Cardiac muscle cell (in vitro differentiated cells and primary cell): ENCODE results near the gene IGSF23. TPM values are rescaled to one million over a fixed set of nuclear protein-coding genes. Genes with fewer than 3 reads are reported as not detected.
A peak's percentile ranks its signal among the peaks of the same experiment; 100 is the strongest.

Source experiments
- DNase-seq, 2 donors: peaks; one replicate each; pipeline versions ENCODE4 v3.0.0 to v3.0.0-alpha.2; 2010 to 2017; ENCODE audit warnings: low read depth in 1 of 2, low spot score in 1 of 2
- H3K27ac ChIP-seq: fragments of 200-600 bp; sonication (generic); 2 replicates; pipeline ENCODE4 v1.5.1; 2016
- H3K27me3 ChIP-seq: fragments of 200-600 bp; sonication (generic); 2 replicates; pipeline ENCODE4 v1.6.0; 2016; ENCODE audit warnings: control low read depth
- H3K36me3 ChIP-seq: fragments of 200-600 bp; sonication (generic); 2 replicates; pipeline ENCODE4 v1.5.1; 2016; ENCODE audit warnings: control low read depth
- H3K4me1 ChIP-seq: fragments of 200-600 bp; sonication (generic); 2 replicates; pipeline ENCODE4 v1.8.1; 2017; ENCODE audit warnings: low read depth, mild to moderate bottlenecking, mixed run types
- H3K4me3 ChIP-seq: fragments of 200-600 bp; sonication (generic); 2 replicates; pipeline ENCODE4 v1.5.1; 2016; ENCODE audit warnings: mild to moderate bottlenecking
- H3K9me3 ChIP-seq: fragments of 200-600 bp; sonication (generic); 2 replicates; pipeline ENCODE4 v1.5.1; 2017; ENCODE audit warnings: low read depth, mild to moderate bottlenecking, control low read depth
- polyA plus RNA-seq: library from polyadenylated mRNA; unstranded; fragments of >200 nt; fragmentation: Nextera tagmentation; extraction: Ambion mirVana; gene quantifications from 2 replicates; pipeline ENCODE4 v1.2.1, GENCODE V29; 2016
- total RNA-seq: library from RNA; depleted of rRNA; stranded (reverse); fragments of >200 nt; gene quantifications from 2 replicates; pipeline ENCODE4 v1.2.3, GENCODE V29; 2016
- TF ChIP-seq, protein P1 (sequence below): IDR thresholded peaks from 2 replicates; pipeline ENCODE4 v1.5.1; 2012; ENCODE audit warnings: low read depth, mild to moderate bottlenecking, low read length

The IGSF23 gene
- total and polyA plus RNA-seq, 2 experiments from 2014 or later, result not detected

- no peaks in the 10 kb centered on the region for H3K4me1 ChIP-seq
- H3K27me3 ChIP-seq, result no peaks in the 10 kb centered on the region
- DNase-seq, result peak in 1 of 2 donors; percentile 83
- no peak overlapping the region for H3K27ac ChIP-seq
- H3K36me3 ChIP-seq, result no peaks in the 10 kb centered on the region
- TF ChIP-seq, protein P1, sequence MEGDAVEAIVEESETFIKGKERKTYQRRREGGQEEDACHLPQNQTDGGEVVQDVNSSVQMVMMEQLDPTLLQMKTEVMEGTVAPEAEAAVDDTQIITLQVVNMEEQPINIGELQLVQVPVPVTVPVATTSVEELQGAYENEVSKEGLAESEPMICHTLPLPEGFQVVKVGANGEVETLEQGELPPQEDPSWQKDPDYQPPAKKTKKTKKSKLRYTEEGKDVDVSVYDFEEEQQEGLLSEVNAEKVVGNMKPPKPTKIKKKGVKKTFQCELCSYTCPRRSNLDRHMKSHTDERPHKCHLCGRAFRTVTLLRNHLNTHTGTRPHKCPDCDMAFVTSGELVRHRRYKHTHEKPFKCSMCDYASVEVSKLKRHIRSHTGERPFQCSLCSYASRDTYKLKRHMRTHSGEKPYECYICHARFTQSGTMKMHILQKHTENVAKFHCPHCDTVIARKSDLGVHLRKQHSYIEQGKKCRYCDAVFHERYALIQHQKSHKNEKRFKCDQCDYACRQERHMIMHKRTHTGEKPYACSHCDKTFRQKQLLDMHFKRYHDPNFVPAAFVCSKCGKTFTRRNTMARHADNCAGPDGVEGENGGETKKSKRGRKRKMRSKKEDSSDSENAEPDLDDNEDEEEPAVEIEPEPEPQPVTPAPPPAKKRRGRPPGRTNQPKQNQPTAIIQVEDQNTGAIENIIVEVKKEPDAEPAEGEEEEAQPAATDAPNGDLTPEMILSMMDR, result no peak
- H3K4me3 ChIP-seq, result no peak overlapping the region
- no peaks in the 10 kb centered on the region for H3K9me3 ChIP-seq
Measured at GRCh38 chr19:44603201-44603945, 10.0 kb upstream of the IGSF23 start.

DNA sequence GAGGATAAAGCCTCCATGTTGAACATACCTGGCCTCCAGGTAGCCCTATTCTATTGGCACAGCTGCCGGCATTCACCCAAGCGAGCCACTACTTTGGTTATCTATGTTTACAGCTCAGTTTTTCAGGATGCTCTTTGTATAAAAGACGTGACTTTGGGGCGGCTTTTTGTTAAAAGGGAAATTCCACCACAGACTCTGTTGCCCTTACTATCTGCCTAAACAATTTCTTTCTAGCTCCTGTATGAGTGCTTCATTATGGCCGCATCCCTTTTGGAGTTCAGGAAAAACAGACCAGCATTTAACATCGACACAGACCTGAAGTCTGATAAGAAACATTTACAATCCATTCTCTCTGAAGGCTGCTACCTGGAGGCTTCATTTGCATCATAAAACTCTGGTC, 9.1 kb upstream of the IGSF23 start:
- Histone ChIP-seq H3K36me3 (no peaks in the 10 kb centered on the region), H3K4me3 (no peak overlapping the region), H3K9me3 (no peaks in the 10 kb centered on the region), H3K27me3 (no peaks in the 10 kb centered on the region), H3K4me1 (no peaks in the 10 kb centered on the region), H3K27ac (no peak overlapping the region)
- TF ChIP-seq, protein P1, result no peak
- DNase-seq, result no peak

GRCh38 chr19:44605547-44605946, 7.8 kb upstream of the IGSF23 start:
- Histone ChIP-seq H3K27ac (no peak overlapping the region), H3K36me3 (no peaks in the 10 kb centered on the region), H3K27me3 (no peaks in the 10 kb centered on the region), H3K4me3 (no peak overlapping the region), H3K4me1 (no peaks in the 10 kb centered on the region), H3K9me3 (no peaks in the 10 kb centered on the region)
- TF ChIP-seq, protein P1, result no peak
- no peak for DNase-seq

DNA sequence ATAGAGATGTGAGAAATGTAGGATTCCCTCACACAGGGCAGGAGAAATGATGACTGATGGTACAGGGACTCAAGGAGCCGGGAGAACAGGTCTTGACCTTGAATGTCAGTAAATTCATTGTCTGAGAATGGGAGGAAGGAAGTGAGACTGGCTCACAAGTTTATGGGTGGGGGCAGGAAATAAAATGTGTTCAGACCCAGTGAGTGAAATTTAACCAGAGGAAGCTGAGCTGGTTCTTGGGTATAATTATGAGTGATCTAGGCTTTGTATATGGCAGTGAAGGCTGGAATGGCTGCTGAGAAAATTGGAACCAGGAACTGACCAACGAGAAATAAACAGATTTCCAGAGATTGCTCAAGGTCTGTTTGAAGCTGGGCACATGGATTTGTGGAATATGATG, 6.3 kb upstream of the IGSF23 start:
- no peak overlapping the region for H3K27ac ChIP-seq
- no peak for DNase-seq
- H3K9me3 ChIP-seq, result no peaks in the 10 kb centered on the region

DNA sequence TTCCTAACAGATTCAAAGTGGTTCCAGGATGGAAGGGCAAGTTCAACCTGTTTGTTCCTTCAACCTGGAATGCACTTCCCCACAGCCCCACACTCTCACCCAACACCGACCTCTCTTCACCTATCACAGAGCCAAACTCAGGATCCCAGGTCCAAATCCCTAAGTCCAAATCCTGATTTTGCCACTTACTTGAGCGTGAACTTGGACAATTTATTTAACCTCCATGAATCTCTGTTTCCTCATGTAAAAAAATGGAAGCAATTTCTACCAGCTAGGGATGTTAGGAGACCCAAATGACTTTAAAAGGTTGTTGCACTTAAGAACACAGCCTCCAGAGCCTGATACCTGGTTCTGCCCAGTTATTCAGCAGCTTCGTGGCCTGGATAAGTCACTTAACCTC, 5.4 kb upstream of the IGSF23 start:
- H3K27ac ChIP-seq, result no peak overlapping the region
- H3K27me3 ChIP-seq, result no peaks in the 10 kb centered on the region
- no peak overlapping the region for H3K4me3 ChIP-seq
- TF ChIP-seq, protein P1, result no peak
- no peaks in the 10 kb centered on the region for H3K36me3 ChIP-seq
- no peak for DNase-seq
- H3K4me1 ChIP-seq, result no peaks in the 10 kb centered on the region
- H3K9me3 ChIP-seq, result no peaks in the 10 kb centered on the region

More for the DNA sequence above, 6.3 kb upstream of the IGSF23 start:
- TF ChIP-seq, protein P1, result no peak
- Histone ChIP-seq H3K4me3 (no peak overlapping the region), H3K36me3 (no peaks in the 10 kb centered on the region), H3K27me3 (no peaks in the 10 kb centered on the region), H3K4me1 (no peaks in the 10 kb centered on the region)
